Caco-2 (cell line): ENCODE results near the gene RRP1. TPM values are rescaled to one million over a fixed set of nuclear protein-coding genes. Genes with fewer than 3 reads are reported as not detected.

Experiments used
- BruUV-seq: library from RNA; stranded (reverse); fragments of 400-500 nt; replicated peaks from 2 replicates; lab custom pipeline; 2021; lab: Mats Ljungman, UMichigan
- CTCF ChIA-PET: fragments of 300-600 bp; sonication (Branson Sonifier 250); formaldehyde crosslinking; loops from one replicate; lab custom pipeline; 2022; ENCODE audit warnings: antibody characterized with exemption; lab: Charles Lee
- POLR2A ChIA-PET: fragments of 300-600 bp; sonication (Branson Sonifier 250); formaldehyde crosslinking; loops from one replicate; lab custom pipeline; 2022; ENCODE audit warnings: antibody characterized with exemption; lab: Charles Lee
- DNase-seq, 2 experiments: peaks; one replicate each; pipeline versions ENCODE4 v3.0.0 to v3.0.0-alpha.2; 2020 to 2022
- H3K27me3 ChIP-seq: replicated peaks from 2 replicates; pipeline ENCODE4 v1.6.0; 2011; ENCODE audit warnings: low read length; ENCODE audit not compliant: control insufficient read depth, insufficient read depth
- H3K36me3 ChIP-seq: 2 replicates; pipeline ENCODE4 v1.5.1; 2011; ENCODE audit warnings: low read length; ENCODE audit not compliant: control insufficient read depth, insufficient read depth
- H3K4me1 ChIP-seq: fragments of 250-450 bp; sonication (Bioruptor Pico); 2 replicates; pipeline ENCODE4 v1.5.1; 2020; ENCODE audit warnings: mild to moderate bottlenecking
- H3K4me3 ChIP-seq: 2 replicates; pipeline ENCODE4 v1.5.1; 2011; ENCODE audit warnings: low read depth, mild to moderate bottlenecking, control low read depth, low read length
- H3K9me3 ChIP-seq: fragments of 250-450 bp; sonication (Bioruptor Pico); 2 replicates; pipeline ENCODE4 v1.5.1; 2020; ENCODE audit warnings: mild to moderate bottlenecking, moderate library complexity
- H3K27ac Mint-ChIP-seq: one replicate; pipeline ENCODE4 v1.8.0; 2022; ENCODE audit warnings: mixed read lengths; ENCODE audit not compliant: unreplicated experiment
- H3K27me3 Mint-ChIP-seq: one replicate; pipeline ENCODE4 v1.8.0; 2022; ENCODE audit warnings: mixed read lengths; ENCODE audit not compliant: insufficient read depth, unreplicated experiment
- H3K36me3 Mint-ChIP-seq: one replicate; pipeline ENCODE4 v1.8.0; 2022; ENCODE audit warnings: mild to moderate bottlenecking, mixed read lengths; ENCODE audit not compliant: insufficient read depth, unreplicated experiment
- H3K4me1 Mint-ChIP-seq: one replicate; pipeline ENCODE4 v1.8.0; 2022; ENCODE audit warnings: low read depth, mixed read lengths; ENCODE audit not compliant: unreplicated experiment
- H3K4me3 Mint-ChIP-seq: one replicate; pipeline ENCODE4 v1.8.0; 2022; ENCODE audit warnings: mild to moderate bottlenecking, moderate library complexity, mixed read lengths; ENCODE audit not compliant: unreplicated experiment
- H3K9me3 Mint-ChIP-seq: one replicate; pipeline ENCODE4 v1.8.0; 2022; ENCODE audit warnings: mixed read lengths; ENCODE audit not compliant: unreplicated experiment
- CTCF ChIP-seq, 2 experiments: fragments of 200-600 bp in 1 of 2; IDR thresholded peaks; 1 replicate in 1 of 2; 2 replicates in 1 of 2; pipeline versions ENCODE4 v1.5.1 to v1.8.0; 2011 to 2022; ENCODE audit warnings: antibody characterized with exemption in 1 of 2, control low read depth in 1 of 2, inconsistent platforms in 1 of 2, low read depth in 1 of 2, low read length in 1 of 2, mild to moderate bottlenecking in 1 of 2, moderate library complexity in 1 of 2; ENCODE audit not compliant: insufficient read depth in 1 of 2, severe bottlenecking in 1 of 2, unreplicated experiment in 1 of 2
- intact Hi-C: fragments of 100-400 bp; cut with micrococcal nuclease; formaldehyde crosslinking; loops from one replicate; pipeline ENCODE4 v1.10.0; 2022; ENCODE audit not compliant: unreplicated experiment
- total RNA-seq: library from RNA; stranded (reverse); gene quantifications from 2 replicates; pipeline ENCODE4 v1.2.3, GENCODE V29; 2022

RRP1 gene
- total RNA-seq, 1 experiment from 2014 or later, result 52.8 TPM

GRCh38 chr21:43770066-43770655 lies 19.2 kb upstream of the RRP1 start:
- Mint-ChIP-seq H3K4me3 (no peak overlapping the region), H3K27me3 (no peaks in the 10 kb centered on the region), H3K36me3 (peaks cover 78% of the 10 kb centered on the region), H3K27ac (no peak overlapping the region), H3K9me3 (no peaks in the 10 kb centered on the region), H3K4me1 (peaks cover 20% of the 10 kb centered on the region)
- CTCF ChIA-PET, result no interaction called here
- POLR2A ChIA-PET, result no interaction called here
- peaks cover 25% of the 10 kb centered on the region for H3K4me1 ChIP-seq
- H3K4me3 ChIP-seq, result no peak overlapping the region
- BruUV-seq, result no TSS peak
- TF ChIP-seq CTCF (IDR thresholded peaks at IDR 0.05; ENCODE audit: insufficient read depth in 1 of 2, low read depth in 1 of 2, low read length in 1 of 2, severe bottlenecking in 1 of 2, unreplicated experiment in 1 of 2), result no peak
- no peaks in the 10 kb centered on the region for H3K9me3 ChIP-seq
- peaks cover 2% of the 10 kb centered on the region for H3K36me3 ChIP-seq
- DNase-seq, result no peak
- intact Hi-C loops, result no loop called here
- no peaks in the 10 kb centered on the region for H3K27me3 ChIP-seq

- no peak for DNase-seq
- Mint-ChIP-seq H3K4me1 (peaks cover 20% of the 10 kb centered on the region), H3K36me3 (peaks cover 82% of the 10 kb centered on the region), H3K9me3 (no peaks in the 10 kb centered on the region), H3K27me3 (no peaks in the 10 kb centered on the region), H3K27ac (peak overlapping the region; percentile 11), H3K4me3 (no peak overlapping the region)
- no peak for TF ChIP-seq CTCF (IDR thresholded peaks at IDR 0.05; ENCODE audit: insufficient read depth in 1 of 2, low read depth in 1 of 2, low read length in 1 of 2, severe bottlenecking in 1 of 2, unreplicated experiment in 1 of 2)
- BruUV-seq, result no TSS peak
- intact Hi-C loops, result no loop called here
- no peaks in the 10 kb centered on the region for H3K27me3 ChIP-seq
- peaks cover 2% of the 10 kb centered on the region for H3K36me3 ChIP-seq
- no peak overlapping the region for H3K4me3 ChIP-seq
- ChIA-PET CTCF (no interaction called here), POLR2A (no interaction called here)
- peaks cover 25% of the 10 kb centered on the region for H3K4me1 ChIP-seq
- no peaks in the 10 kb centered on the region for H3K9me3 ChIP-seq
Observed at GRCh38 chr21:43771199-43771675, 18.1 kb upstream of the RRP1 start.

GRCh38 chr21:43771698-43772424 lies 17.5 kb upstream of the RRP1 start:
- intact Hi-C loops, result no loop called here
- H3K27me3 ChIP-seq, result no peaks in the 10 kb centered on the region
- CTCF ChIA-PET, result no interaction called here
- POLR2A ChIA-PET, result no interaction called here
- Mint-ChIP-seq H3K4me3 (no peak overlapping the region), H3K27me3 (no peaks in the 10 kb centered on the region), H3K36me3 (peaks cover 76% of the 10 kb centered on the region), H3K27ac (peak overlapping the region; percentile 11), H3K9me3 (no peaks in the 10 kb centered on the region), H3K4me1 (peaks cover 20% of the 10 kb centered on the region)
- no TSS peak for BruUV-seq
- no peak for TF ChIP-seq CTCF (IDR thresholded peaks at IDR 0.05; ENCODE audit: insufficient read depth in 1 of 2, low read depth in 1 of 2, low read length in 1 of 2, severe bottlenecking in 1 of 2, unreplicated experiment in 1 of 2)
- no peak overlapping the region for H3K4me3 ChIP-seq
- H3K9me3 ChIP-seq, result no peaks in the 10 kb centered on the region
- peaks cover 2% of the 10 kb centered on the region for H3K36me3 ChIP-seq
- no peak for DNase-seq
- peaks cover 20% of the 10 kb centered on the region for H3K4me1 ChIP-seq
